ENCODE data around the gene PLA1A. TPM values are rescaled to one million over a fixed set of nuclear protein-coding genes. Genes with fewer than 3 reads are reported as not detected.
"Not testable (repeated sequence)": the region's sequence is repeated elsewhere in the genome, so short reads cannot be mapped to it uniquely, and the experiment has no call there.

Gene PLA1A
- total and polyA plus RNA-seq, 4 donors, result 1.8 to 10.3 (median 6.6) TPM

DNA sequence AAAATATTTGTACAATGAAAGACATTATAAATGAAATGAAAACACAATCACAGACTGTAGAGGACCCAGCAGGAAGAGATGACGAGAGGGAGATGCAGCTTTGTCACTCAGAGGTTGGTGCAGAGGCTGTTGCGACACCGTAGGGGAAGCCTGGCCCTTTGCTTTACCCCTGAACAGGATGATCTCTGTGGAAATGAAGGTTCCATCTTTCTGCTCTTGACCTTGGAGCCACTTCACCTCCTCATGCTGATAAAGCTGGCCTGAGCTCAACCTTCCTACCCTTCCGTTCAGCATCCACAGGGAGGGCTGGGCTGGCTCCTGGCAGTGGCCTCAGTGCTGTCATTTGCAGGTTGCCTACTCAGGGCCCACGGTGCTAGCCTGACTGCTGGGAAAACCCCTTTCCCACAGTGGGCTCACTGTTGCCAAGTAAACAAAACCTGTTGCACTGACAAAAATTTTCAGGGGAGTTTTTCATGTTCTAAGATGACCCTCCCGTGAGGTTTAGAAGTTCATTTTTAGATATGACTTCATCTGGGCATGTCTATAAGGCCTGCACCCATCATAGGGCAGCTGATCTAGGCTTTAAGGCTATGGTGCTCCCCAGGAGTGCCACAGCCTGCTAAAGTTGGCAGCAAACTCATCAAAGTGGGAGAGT lies 35.3 kb upstream of the PLA1A start:
- TF ChIP-seq, protein P1, sequence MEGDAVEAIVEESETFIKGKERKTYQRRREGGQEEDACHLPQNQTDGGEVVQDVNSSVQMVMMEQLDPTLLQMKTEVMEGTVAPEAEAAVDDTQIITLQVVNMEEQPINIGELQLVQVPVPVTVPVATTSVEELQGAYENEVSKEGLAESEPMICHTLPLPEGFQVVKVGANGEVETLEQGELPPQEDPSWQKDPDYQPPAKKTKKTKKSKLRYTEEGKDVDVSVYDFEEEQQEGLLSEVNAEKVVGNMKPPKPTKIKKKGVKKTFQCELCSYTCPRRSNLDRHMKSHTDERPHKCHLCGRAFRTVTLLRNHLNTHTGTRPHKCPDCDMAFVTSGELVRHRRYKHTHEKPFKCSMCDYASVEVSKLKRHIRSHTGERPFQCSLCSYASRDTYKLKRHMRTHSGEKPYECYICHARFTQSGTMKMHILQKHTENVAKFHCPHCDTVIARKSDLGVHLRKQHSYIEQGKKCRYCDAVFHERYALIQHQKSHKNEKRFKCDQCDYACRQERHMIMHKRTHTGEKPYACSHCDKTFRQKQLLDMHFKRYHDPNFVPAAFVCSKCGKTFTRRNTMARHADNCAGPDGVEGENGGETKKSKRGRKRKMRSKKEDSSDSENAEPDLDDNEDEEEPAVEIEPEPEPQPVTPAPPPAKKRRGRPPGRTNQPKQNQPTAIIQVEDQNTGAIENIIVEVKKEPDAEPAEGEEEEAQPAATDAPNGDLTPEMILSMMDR (IDR thresholded peaks at IDR 0.05; ENCODE audit: control extremely low read depth, extremely low read depth), result no peak
- H3K4me1 ChIP-seq (ENCODE audit: control insufficient read depth in 5 of 5, insufficient read depth in 5 of 5, low read length in 5 of 5), result no peaks in the 10 kb centered on the region
- 39 to 52% methylated on average over 6 of the region's 6 CpGs for WGBS, 2 donors
- H3K27me3 ChIP-seq (ENCODE audit: control insufficient read depth in 3 of 3, insufficient read depth in 3 of 3, low read length in 2 of 3), result no peaks in the 10 kb centered on the region
- H3K9me3 ChIP-seq (ENCODE audit: control insufficient read depth in 4 of 4, insufficient read depth in 3 of 4, low read length in 3 of 4), result no peaks in the 10 kb centered on the region
- no peak overlapping the region for H3K9ac ChIP-seq (ENCODE audit: insufficient read depth in 1 of 2, low read length in 2 of 2)
- no peaks in the 10 kb centered on the region for H3K36me3 ChIP-seq (ENCODE audit: control insufficient read depth in 4 of 4, insufficient read depth in 4 of 4, low read length in 4 of 4)
- no peak overlapping the region for H3K27ac ChIP-seq (ENCODE audit: low read depth in 1 of 2, low read length in 1 of 2)
- no peak overlapping the region for H3K4me3 ChIP-seq
- ATAC-seq (ENCODE audit: insufficient read depth, low FRiP score) (peak; percentile 19), DNase-seq (no peak)

GRCh38 chr3:119563334-119563733 lies 34.4 kb upstream of the PLA1A start:
- H3K4me3 ChIP-seq; H3K4me1 ChIP-seq (ENCODE audit: control insufficient read depth in 5 of 5, insufficient read depth in 5 of 5, low read length in 5 of 5); H3K27ac ChIP-seq (ENCODE audit: low read depth in 1 of 2, low read length in 1 of 2); H3K9me3 ChIP-seq (ENCODE audit: control insufficient read depth in 4 of 4, insufficient read depth in 3 of 4, low read length in 3 of 4); ATAC-seq (ENCODE audit: insufficient read depth, low FRiP score); H3K27me3 ChIP-seq (ENCODE audit: control insufficient read depth in 3 of 3, insufficient read depth in 3 of 3, low read length in 2 of 3); H3K9ac ChIP-seq (ENCODE audit: insufficient read depth in 1 of 2, low read length in 2 of 2); DNase-seq; H3K36me3 ChIP-seq (ENCODE audit: control insufficient read depth in 4 of 4, insufficient read depth in 4 of 4, low read length in 4 of 4): not testable (repeated sequence)
- WGBS, 2 donors, result 87 to 91% methylated on average over 2 of the region's 2 CpGs

DNA sequence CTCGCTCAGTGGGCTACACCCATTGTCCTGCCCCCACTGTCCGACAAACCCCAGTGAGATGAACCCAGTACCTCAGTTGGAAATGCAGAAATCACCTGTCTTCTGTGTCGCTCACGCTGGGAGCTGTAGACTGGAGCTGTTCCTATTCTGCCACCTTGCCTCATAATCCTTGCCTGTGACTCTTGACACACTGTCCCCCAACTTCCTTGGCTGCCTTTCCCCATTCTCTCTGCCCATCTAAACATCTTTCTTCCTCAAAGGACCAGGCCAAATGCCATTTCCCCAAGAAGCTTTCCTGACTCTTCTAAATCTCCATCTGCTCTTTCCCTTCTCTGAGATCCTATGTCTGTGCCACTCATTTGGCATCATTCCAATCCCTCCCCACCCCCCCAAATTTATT lies 28.5 kb upstream of the PLA1A start:
- no peak for ATAC-seq (ENCODE audit: insufficient read depth, low FRiP score)
- TF ChIP-seq, protein P1 (IDR thresholded peaks at IDR 0.05; ENCODE audit: control extremely low read depth, extremely low read depth), result no peak
- no peak overlapping the region for H3K27ac ChIP-seq (ENCODE audit: low read depth in 1 of 2, low read length in 1 of 2)

GRCh38 chr3:119570229-119570628 lies 27.5 kb upstream of the PLA1A start:
- DNase-seq, result no peak
- H3K27ac ChIP-seq (ENCODE audit: low read depth in 1 of 2, low read length in 1 of 2), result no peak overlapping the region
- no peaks in the 10 kb centered on the region for H3K9me3 ChIP-seq (ENCODE audit: control insufficient read depth in 4 of 4, insufficient read depth in 3 of 4, low read length in 3 of 4)
- no peaks in the 10 kb centered on the region for H3K36me3 ChIP-seq (ENCODE audit: control insufficient read depth in 4 of 4, insufficient read depth in 4 of 4, low read length in 4 of 4)
- WGBS, 2 donors, result 52 to 71% methylated on average over 5 of the region's 5 CpGs
- no peak overlapping the region for H3K4me3 ChIP-seq
- H3K4me1 ChIP-seq (ENCODE audit: control insufficient read depth in 5 of 5, insufficient read depth in 5 of 5, low read length in 5 of 5), result no peaks in the 10 kb centered on the region
- ATAC-seq (ENCODE audit: insufficient read depth, low FRiP score), result peak; percentile 66
- H3K27me3 ChIP-seq (ENCODE audit: control insufficient read depth in 3 of 3, insufficient read depth in 3 of 3, low read length in 2 of 3), result no peaks in the 10 kb centered on the region
- TF ChIP-seq, protein P1 (IDR thresholded peaks at IDR 0.05; ENCODE audit: control extremely low read depth, extremely low read depth), result no peak
- H3K9ac ChIP-seq (ENCODE audit: insufficient read depth in 1 of 2, low read length in 2 of 2), result no peak overlapping the region

More for the DNA sequence above, 28.5 kb upstream of the PLA1A start:
- 85 to 94% methylated on average over 4 of the region's 4 CpGs for WGBS, 2 donors
- Histone ChIP-seq H3K9me3 (ENCODE audit: control insufficient read depth in 4 of 4, insufficient read depth in 3 of 4, low read length in 3 of 4) (no peaks in the 10 kb centered on the region), H3K4me3 (no peak overlapping the region), H3K36me3 (ENCODE audit: control insufficient read depth in 4 of 4, insufficient read depth in 4 of 4, low read length in 4 of 4) (no peaks in the 10 kb centered on the region), H3K9ac (ENCODE audit: insufficient read depth in 1 of 2, low read length in 2 of 2) (no peak overlapping the region), H3K4me1 (ENCODE audit: control insufficient read depth in 5 of 5, insufficient read depth in 5 of 5, low read length in 5 of 5) (no peaks in the 10 kb centered on the region), H3K27me3 (ENCODE audit: control insufficient read depth in 3 of 3, insufficient read depth in 3 of 3, low read length in 2 of 3) (no peaks in the 10 kb centered on the region)
- no peak for DNase-seq
